Progenitor cell of endocrine pancreas (in vitro differentiated cells): Measurements from ENCODE around the gene HOXC10. TPM values are rescaled to one million over a fixed set of nuclear protein-coding genes. Genes with fewer than 3 reads are reported as not detected.

ENCODE experiments used
- DNase-seq: peaks from one replicate; pipeline ENCODE4 v3.0.0; 2021; ENCODE audit warnings: low spot score; ENCODE audit not compliant: unreplicated experiment
- H3K27ac Mint-ChIP-seq: 2 replicates; pipeline ENCODE4 v1.8.0; 2021; ENCODE audit warnings: mild to moderate bottlenecking, moderate library complexity, mixed read lengths
- H3K27me3 Mint-ChIP-seq: 2 replicates; pipeline ENCODE4 v1.8.0; 2021; ENCODE audit warnings: mixed read lengths
- H3K36me3 Mint-ChIP-seq: 2 replicates; pipeline ENCODE4 v1.8.0; 2022; ENCODE audit warnings: mixed read lengths; ENCODE audit not compliant: insufficient read depth
- H3K4me1 Mint-ChIP-seq: 2 replicates; pipeline ENCODE4 v1.8.0; 2021; ENCODE audit warnings: low read depth, mixed read lengths
- H3K4me3 Mint-ChIP-seq: 2 replicates; pipeline ENCODE4 v1.8.0; 2021; ENCODE audit warnings: low read depth, mild to moderate bottlenecking, moderate library complexity, mixed read lengths
- H3K9me3 Mint-ChIP-seq: 2 replicates; pipeline ENCODE4 v1.8.0; 2021; ENCODE audit warnings: low read depth, mixed read lengths
- CTCF ChIP-seq: fragments of 200-600 bp; sonication (generic); IDR thresholded peaks from one replicate; pipeline ENCODE4 v1.5.0; 2021; ENCODE audit warnings: antibody characterized with exemption, mild to moderate bottlenecking; ENCODE audit not compliant: unreplicated experiment
- total RNA-seq: library from RNA; stranded (reverse); gene quantifications from 2 replicates; pipeline ENCODE4 v1.2.1, GENCODE V29; 2021

HOXC10 gene
- total RNA-seq, 1 donor from 2014 or later, result not detected

DNA sequence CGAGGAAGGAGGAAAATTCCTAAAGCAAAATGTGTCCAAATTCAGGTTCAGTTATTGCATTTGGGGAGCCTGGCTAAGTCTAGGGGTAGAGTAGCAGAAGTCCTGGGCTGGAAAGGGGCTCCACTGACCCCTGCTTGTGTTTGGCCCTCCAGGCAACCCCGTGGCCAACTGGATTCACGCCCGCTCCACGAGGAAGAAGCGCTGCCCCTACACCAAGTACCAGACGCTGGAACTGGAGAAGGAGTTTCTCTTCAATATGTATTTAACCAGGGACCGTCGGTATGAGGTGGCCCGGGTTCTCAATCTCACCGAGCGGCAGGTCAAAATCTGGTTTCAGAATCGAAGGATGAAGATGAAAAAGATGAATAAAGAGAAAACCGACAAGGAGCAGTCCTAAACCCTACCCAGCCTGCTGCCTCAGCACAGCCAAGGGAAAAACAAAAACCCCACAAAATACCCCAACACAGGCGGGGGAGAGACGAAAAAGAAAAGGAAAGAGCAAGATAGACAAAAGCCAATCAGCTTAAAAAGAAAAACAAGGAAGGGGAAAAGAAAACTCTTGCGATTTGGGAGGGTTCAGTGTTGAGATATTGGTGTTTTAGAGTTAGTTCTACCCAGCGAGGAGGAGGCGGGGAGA is 17.4 kb downstream of the HOXC10 start:
- Mint-ChIP-seq H3K4me3 (no peak overlapping the region), H3K27me3 (peaks cover 100% of the 10 kb centered on the region), H3K9me3 (no peaks in the 10 kb centered on the region), H3K36me3 (no peaks in the 10 kb centered on the region), H3K27ac (no peak overlapping the region), H3K4me1 (peaks cover 5% of the 10 kb centered on the region)
- DNase-seq, result no peak
- no peak for TF ChIP-seq CTCF

GRCh38 chr12:54002915-54003389 is 18.0 kb downstream of the HOXC10 start:
- TF ChIP-seq CTCF, result no peak
- Mint-ChIP-seq H3K9me3 (no peaks in the 10 kb centered on the region), H3K27me3 (peaks cover 100% of the 10 kb centered on the region), H3K36me3 (no peaks in the 10 kb centered on the region), H3K4me3 (no peak overlapping the region), H3K27ac (no peak overlapping the region), H3K4me1 (peaks cover 5% of the 10 kb centered on the region)
- DNase-seq, result no peak

DNA sequence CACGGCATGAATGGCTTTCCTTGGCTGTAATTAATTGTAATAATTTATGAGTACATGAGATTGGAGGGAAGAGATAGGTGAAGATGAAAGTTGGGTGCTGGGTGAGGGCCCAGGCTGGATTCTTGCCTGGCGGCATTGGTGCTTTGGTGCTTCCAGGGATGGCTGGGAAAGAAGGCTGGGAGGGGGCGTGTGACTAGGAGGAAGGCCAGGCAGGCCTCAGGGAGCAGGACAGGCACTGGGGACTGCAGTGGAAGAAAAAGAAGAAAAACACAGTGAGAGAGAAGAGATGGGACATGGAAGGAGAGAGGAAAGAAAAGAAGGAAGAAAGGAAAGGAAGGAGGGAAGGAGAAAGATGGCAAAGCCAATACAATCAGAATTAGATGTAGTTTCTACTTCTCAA is 18.7 kb downstream of the HOXC10 start:
- Mint-ChIP-seq H3K27me3 (peaks cover 100% of the 10 kb centered on the region), H3K27ac (no peak overlapping the region), H3K4me3 (no peak overlapping the region), H3K36me3 (no peaks in the 10 kb centered on the region), H3K4me1 (peaks cover 5% of the 10 kb centered on the region), H3K9me3 (no peaks in the 10 kb centered on the region)
- DNase-seq, result no peak
- no peak for TF ChIP-seq CTCF

GRCh38 chr12:54004063-54004840 is 19.3 kb downstream of the HOXC10 start:
- Mint-ChIP-seq H3K27ac (no peak overlapping the region), H3K4me1 (peaks cover 6% of the 10 kb centered on the region), H3K9me3 (no peaks in the 10 kb centered on the region), H3K4me3 (no peak overlapping the region), H3K27me3 (peaks cover 98% of the 10 kb centered on the region), H3K36me3 (no peaks in the 10 kb centered on the region)
- no peak for TF ChIP-seq CTCF
- DNase-seq, result no peak

- no peaks in the 10 kb centered on the region for H3K9me3 Mint-ChIP-seq
- peaks cover 98% of the 10 kb centered on the region for H3K27me3 Mint-ChIP-seq
- no peaks in the 10 kb centered on the region for H3K36me3 Mint-ChIP-seq
- TF ChIP-seq CTCF, result no peak
- H3K27ac Mint-ChIP-seq, result no peak overlapping the region
- H3K4me1 Mint-ChIP-seq, result peaks cover 8% of the 10 kb centered on the region
- no peak for DNase-seq
- no peak overlapping the region for H3K4me3 Mint-ChIP-seq
Measured at GRCh38 chr12:54004841-54005530, 20.0 kb downstream of the HOXC10 start.
